Neural cell (in vitro differentiated cells): Measurements from ENCODE around the gene MTMR12. TPM values are rescaled to one million over a fixed set of nuclear protein-coding genes. Genes with fewer than 3 reads are reported as not detected.

ENCODE experiments used
- H2AFZ ChIP-seq: fragments of 200-600, 300-800 bp; sonication (generic), shearing (Covaris generic); 2 replicates; pipeline ENCODE4 v1.6.0; 2014; ENCODE audit warnings: low read depth, mild to moderate bottlenecking, antibody characterized with exemption, low read length, moderate library complexity
- H3F3A ChIP-seq: fragments of 200-600 bp; shearing (Covaris generic); 2 replicates; pipeline ENCODE4 v1.6.1; 2016; ENCODE audit warnings: mild to moderate bottlenecking, moderate library complexity, mixed read lengths, antibody characterized with exemption, low read length; ENCODE audit not compliant: insufficient read depth, poor library complexity, severe bottlenecking
- H3K27ac ChIP-seq: fragments of 200-600, 300-800 bp; sonication (generic), shearing (Covaris generic); 2 replicates; pipeline ENCODE4 v1.5.1; 2014; ENCODE audit warnings: mild to moderate bottlenecking, low read length, moderate library complexity
- H3K27me3 ChIP-seq: fragments of 300-800, 200-600 bp; sonication (generic), shearing (Covaris generic); 2 replicates; pipeline ENCODE4 v1.6.0; 2014; ENCODE audit warnings: mild to moderate bottlenecking, low read depth, low read length, moderate library complexity; ENCODE audit not compliant: insufficient read depth
- H3K36me3 ChIP-seq: fragments of 300-800, 200-600 bp; sonication (generic), shearing (Covaris generic); 2 replicates; pipeline ENCODE4 v1.5.1; 2014; ENCODE audit warnings: mild to moderate bottlenecking, antibody characterized with exemption, low read length, moderate library complexity; ENCODE audit not compliant: insufficient read depth
- H3K4me2 ChIP-seq: fragments of 300-800, 200-600 bp; sonication (generic), shearing (Covaris generic); 2 replicates; pipeline ENCODE4 v1.6.0; 2014; ENCODE audit warnings: mild to moderate bottlenecking, low read length
- H3K4me3 ChIP-seq: fragments of 300-800, 200-600 bp; sonication (generic), shearing (Covaris generic); 2 replicates; pipeline ENCODE4 v1.5.1; 2014; ENCODE audit warnings: mild to moderate bottlenecking, low read length, moderate library complexity
- H3K79me2 ChIP-seq: fragments of 200-600 bp; shearing (Covaris generic); replicated peaks from 2 replicates; pipeline ENCODE4 v1.6.0; 2014; ENCODE audit warnings: mild to moderate bottlenecking, low read length, moderate library complexity; ENCODE audit not compliant: insufficient read depth
- H3K9ac ChIP-seq: fragments of 300-800, 200-600 bp; sonication (generic), shearing (Covaris generic); 2 replicates; pipeline ENCODE4 v1.6.1; 2016; ENCODE audit warnings: mild to moderate bottlenecking, low read length, mixed read lengths
- H3K9me2 ChIP-seq: fragments of 200-600 bp; shearing (Covaris generic); 2 replicates; pipeline ENCODE4 v1.6.1; 2016; ENCODE audit warnings: mild to moderate bottlenecking, low read length, mixed read lengths; ENCODE audit not compliant: insufficient read depth
- H3K9me3 ChIP-seq: fragments of 200-600, 300-800 bp; sonication (generic), shearing (Covaris generic); 2 replicates; pipeline ENCODE4 v1.6.1; 2016; ENCODE audit warnings: mild to moderate bottlenecking, mixed run types, low read length, moderate library complexity, mixed read lengths
- H4K20me1 ChIP-seq: fragments of 200-600 bp; shearing (Covaris generic); 2 replicates; pipeline ENCODE4 v1.6.1; 2016; ENCODE audit warnings: mild to moderate bottlenecking, mixed run types; ENCODE audit not compliant: insufficient read depth
- CTCF ChIP-seq: fragments of 450-650 bp; IDR thresholded peaks from 2 replicates; pipeline ENCODE4 v1.5.1; 2014; ENCODE audit warnings: antibody characterized with exemption, mild to moderate bottlenecking, moderate library complexity; ENCODE audit not compliant: poor library complexity, severe bottlenecking
- EP300 ChIP-seq: fragments of 450-650 bp; conservative IDR thresholded peaks from 2 replicates; pipeline ENCODE4 v1.6.1; 2014; ENCODE audit warnings: antibody characterized with exemption, mild to moderate bottlenecking, moderate library complexity; ENCODE audit not compliant: poor library complexity, severe bottlenecking
- EZH2 ChIP-seq: fragments of 200-600, 300-800 bp; shearing (Covaris generic), sonication (generic); IDR thresholded peaks from 2 replicates; pipeline ENCODE4 v1.6.1; 2014; ENCODE audit warnings: antibody characterized with exemption, low read length, borderline replicate concordance, mild to moderate bottlenecking; ENCODE audit not compliant: insufficient read depth, poor library complexity, severe bottlenecking
- MXI1 ChIP-seq: fragments of 450-650 bp; conservative IDR thresholded peaks from 2 replicates; pipeline ENCODE4 v1.6.1; 2014; ENCODE audit warnings: antibody characterized with exemption, mild to moderate bottlenecking; ENCODE audit not compliant: poor library complexity, severe bottlenecking
- POLR2AphosphoS5 ChIP-seq: IDR thresholded peaks from 2 replicates; pipeline ENCODE4 v1.6.1; 2012
- RAD21 ChIP-seq: fragments of 450-650 bp; conservative IDR thresholded peaks from 2 replicates; pipeline ENCODE4 v1.6.1; 2014; ENCODE audit warnings: antibody characterized with exemption, mild to moderate bottlenecking, moderate library complexity
- REST ChIP-seq: IDR thresholded peaks from 2 replicates; pipeline ENCODE4 v1.6.1; 2012; ENCODE audit warnings: borderline replicate concordance
- SMC3 ChIP-seq: fragments of 450-650 bp; conservative IDR thresholded peaks from 2 replicates; pipeline ENCODE4 v1.6.1; 2014; ENCODE audit warnings: antibody characterized with exemption, mild to moderate bottlenecking, moderate library complexity; ENCODE audit not compliant: poor library complexity
- TAF1 ChIP-seq: IDR thresholded peaks from 2 replicates; pipeline ENCODE4 v1.6.1; 2012; ENCODE audit warnings: low read depth
- polyA plus RNA-seq: library from polyadenylated mRNA; depleted of rRNA; stranded (reverse); fragments of >200 nt; gene quantifications from 2 replicates; pipeline ENCODE4 v1.2.3, GENCODE V29; 2014

The MTMR12 gene
- polyA plus RNA-seq, 1 donor from 2014 or later: 13.5 TPM

- no peaks in the 10 kb centered on the region for H3F3A ChIP-seq
- no peak overlapping the region for H3K9ac ChIP-seq
- no peak overlapping the region for H3K27ac ChIP-seq
- no peaks in the 10 kb centered on the region for H3K27me3 ChIP-seq
- H2AFZ ChIP-seq: no peak overlapping the region
- no peaks in the 10 kb centered on the region for H3K36me3 ChIP-seq
- TF ChIP-seq MXI1 (no peak), POLR2AphosphoS5 (no peak), EP300 (no peak), SMC3 (no peak), EZH2 (no peak), TAF1 (no peak), RAD21 (no peak), REST (no peak), CTCF (no peak)
- H3K9me2 ChIP-seq: no peaks in the 10 kb centered on the region
- no peaks in the 10 kb centered on the region for H4K20me1 ChIP-seq
- H3K9me3 ChIP-seq: no peaks in the 10 kb centered on the region
- no peak overlapping the region for H3K4me2 ChIP-seq
- H3K79me2 ChIP-seq: no peaks in the 10 kb centered on the region
- H3K4me3 ChIP-seq: no peak overlapping the region
Measured at GRCh38 chr5:32233220-32233695, 79.5 kb downstream of the MTMR12 start.

- no peaks in the 10 kb centered on the region for H3K9me3 ChIP-seq
- H3K79me2 ChIP-seq: no peaks in the 10 kb centered on the region
- H3K9me2 ChIP-seq: no peaks in the 10 kb centered on the region
- H3K9ac ChIP-seq: no peak overlapping the region
- no peaks in the 10 kb centered on the region for H4K20me1 ChIP-seq
- no peaks in the 10 kb centered on the region for H3K36me3 ChIP-seq
- TF ChIP-seq SMC3 (peak; percentile 76), EZH2 (no peak), CTCF (peak; percentile 65), RAD21 (peak; percentile 70)
- H3K27me3 ChIP-seq: no peaks in the 10 kb centered on the region
- H3F3A ChIP-seq: no peaks in the 10 kb centered on the region
- no peak overlapping the region for H3K4me2 ChIP-seq
- H3K27ac ChIP-seq: no peak overlapping the region
- no peak overlapping the region for H3K4me3 ChIP-seq
- no peak overlapping the region for H2AFZ ChIP-seq
Measured at GRCh38 chr5:32232441-32233219, 80.1 kb downstream of the MTMR12 start.
